ENCODE measurements around the gene GASK1A. TPM values are rescaled to one million over a fixed set of nuclear protein-coding genes. Genes with fewer than 3 reads are reported as not detected.
A peak's percentile ranks its signal among the peaks of the same experiment; 100 is the strongest.

The GASK1A gene
- total RNA-seq, 2 donors from 2014 or later: not detected

GRCh38 chr3:43001094-43001553, 22.0 kb downstream of the GASK1A start:
- no peak for DNase-seq (ENCODE audit: low spot score in 2 of 2)
- no peak for ATAC-seq
- no peak overlapping the region for H3K27ac Mint-ChIP-seq
- peaks cover 0 to 6% of the 10 kb centered on the region in 2 donors for H3K9me3 Mint-ChIP-seq
- H3K36me3 Mint-ChIP-seq: no peaks in the 10 kb centered on the region

GRCh38 chr3:43001556-43002121, 22.5 kb downstream of the GASK1A start:
- H3K9me3 Mint-ChIP-seq: peaks cover 0 to 6% of the 10 kb centered on the region in 2 donors
- DNase-seq (ENCODE audit: low spot score in 2 of 2) (no peak), ATAC-seq (no peak)
- no peak overlapping the region for H3K27ac Mint-ChIP-seq
- H3K36me3 Mint-ChIP-seq: no peaks in the 10 kb centered on the region

- H3K9me3 Mint-ChIP-seq: peaks cover 0 to 6% of the 10 kb centered on the region in 2 donors
- H3K27ac Mint-ChIP-seq: peak overlapping the region in 1 of 2 donors; percentile 44
- ATAC-seq: peak; percentile 26 to 65
- H3K36me3 Mint-ChIP-seq: no peaks in the 10 kb centered on the region
- no peak for DNase-seq (ENCODE audit: low spot score in 2 of 2)
Measured at GRCh38 chr3:43004282-43004681, 25.2 kb downstream of the GASK1A start.

- no peaks in the 10 kb centered on the region for H3K36me3 Mint-ChIP-seq
- peak overlapping the region in 1 of 2 donors; percentile 44 for H3K27ac Mint-ChIP-seq
- no peak for DNase-seq (ENCODE audit: low spot score in 2 of 2)
- ATAC-seq: peak in 1 of 2 donors; percentile 37
- H3K9me3 Mint-ChIP-seq: peaks cover 0 to 6% of the 10 kb centered on the region in 2 donors
Measured at GRCh38 chr3:43005253-43005652, 26.1 kb downstream of the GASK1A start.

GRCh38 chr3:43005981-43006380, 26.9 kb downstream of the GASK1A start:
- no peaks in the 10 kb centered on the region for H3K36me3 Mint-ChIP-seq
- DNase-seq (ENCODE audit: low spot score in 2 of 2) (no peak), ATAC-seq (no peak)
- peaks cover 0 to 10% of the 10 kb centered on the region in 2 donors for H3K9me3 Mint-ChIP-seq
- no peak overlapping the region for H3K27ac Mint-ChIP-seq

- Mint-ChIP-seq H3K36me3 (no peaks in the 10 kb centered on the region), H3K27ac (no peak overlapping the region), H3K9me3 (peaks cover 0 to 10% of the 10 kb centered on the region in 2 donors)
- DNase-seq (ENCODE audit: low spot score in 2 of 2): no peak
- ATAC-seq: no peak
Measured at GRCh38 chr3:43006825-43007224, 27.7 kb downstream of the GASK1A start.

GRCh38 chr3:43009547-43009946, 30.4 kb downstream of the GASK1A start:
- DNase-seq (ENCODE audit: low spot score in 2 of 2) (no peak), ATAC-seq (no peak)
- Mint-ChIP-seq H3K27ac (no peak overlapping the region), H3K9me3 (peaks cover 0 to 9% of the 10 kb centered on the region in 2 donors), H3K36me3 (no peaks in the 10 kb centered on the region)

- Mint-ChIP-seq H3K9me3 (peaks cover 0 to 3% of the 10 kb centered on the region in 2 donors), H3K27ac (no peak overlapping the region), H3K36me3 (no peaks in the 10 kb centered on the region)
- no peak for ATAC-seq
- no peak for DNase-seq (ENCODE audit: low spot score in 2 of 2)
Measured at GRCh38 chr3:43010638-43011037, 31.5 kb downstream of the GASK1A start.

- Mint-ChIP-seq H3K9me3 (peaks cover 0 to 3% of the 10 kb centered on the region in 2 donors), H3K36me3 (no peaks in the 10 kb centered on the region), H3K27ac (no peak overlapping the region)
- no peak for DNase-seq (ENCODE audit: low spot score in 2 of 2)
- ATAC-seq: no peak
Measured at GRCh38 chr3:43011638-43012037, 32.5 kb downstream of the GASK1A start.

GRCh38 chr3:43012174-43012573, 33.1 kb downstream of the GASK1A start:
- DNase-seq (ENCODE audit: low spot score in 2 of 2) (no peak), ATAC-seq (no peak)
- no peaks in the 10 kb centered on the region for H3K36me3 Mint-ChIP-seq
- peaks cover 0 to 3% of the 10 kb centered on the region in 2 donors for H3K9me3 Mint-ChIP-seq
- no peak overlapping the region for H3K27ac Mint-ChIP-seq

- DNase-seq (ENCODE audit: low spot score in 2 of 2) (no peak), ATAC-seq (no peak)
- H3K9me3 Mint-ChIP-seq: peaks cover 0 to 3% of the 10 kb centered on the region in 2 donors
- H3K36me3 Mint-ChIP-seq: no peaks in the 10 kb centered on the region
- no peak overlapping the region for H3K27ac Mint-ChIP-seq
Measured at GRCh38 chr3:43013256-43013655, 34.1 kb downstream of the GASK1A start.

- ATAC-seq: peak in 1 of 2 donors; percentile 30
- Mint-ChIP-seq H3K27ac (no peak overlapping the region), H3K36me3 (no peaks in the 10 kb centered on the region), H3K9me3 (peaks cover 0 to 3% of the 10 kb centered on the region in 2 donors)
- no peak for DNase-seq (ENCODE audit: low spot score in 2 of 2)
Measured at GRCh38 chr3:43013743-43014155, 34.6 kb downstream of the GASK1A start.

GRCh38 chr3:43014241-43014640, 35.1 kb downstream of the GASK1A start:
- no peak overlapping the region for H3K27ac Mint-ChIP-seq
- H3K36me3 Mint-ChIP-seq: no peaks in the 10 kb centered on the region
- no peak for ATAC-seq
- no peak for DNase-seq (ENCODE audit: low spot score in 2 of 2)
- peaks cover 0 to 3% of the 10 kb centered on the region in 2 donors for H3K9me3 Mint-ChIP-seq

GRCh38 chr3:43014956-43015355, 35.8 kb downstream of the GASK1A start:
- Mint-ChIP-seq H3K9me3 (peaks cover 0 to 3% of the 10 kb centered on the region in 2 donors), H3K36me3 (no peaks in the 10 kb centered on the region), H3K27ac (no peak overlapping the region)
- no peak for DNase-seq (ENCODE audit: low spot score in 2 of 2)
- no peak for ATAC-seq

GRCh38 chr3:43015572-43015971, 36.5 kb downstream of the GASK1A start:
- Mint-ChIP-seq H3K27ac (no peak overlapping the region), H3K9me3 (peaks cover 0 to 2% of the 10 kb centered on the region in 2 donors), H3K36me3 (no peaks in the 10 kb centered on the region)
- DNase-seq (ENCODE audit: low spot score in 2 of 2) (no peak), ATAC-seq (peak in 1 of 2 donors; percentile 38)

GRCh38 chr3:43015991-43016865, 37.1 kb downstream of the GASK1A start:
- Mint-ChIP-seq H3K27ac (no peak overlapping the region), H3K9me3 (peaks cover 0 to 1% of the 10 kb centered on the region in 2 donors), H3K36me3 (peaks cover 0 to 3% of the 10 kb centered on the region in 2 donors)
- DNase-seq (ENCODE audit: low spot score in 2 of 2) (no peak), ATAC-seq (peak in 1 of 2 donors; percentile 23)

- no peak overlapping the region for H3K27ac Mint-ChIP-seq
- ATAC-seq (no peak), DNase-seq (ENCODE audit: low spot score in 2 of 2) (no peak)
- peaks cover 0 to 11% of the 10 kb centered on the region in 2 donors for H3K36me3 Mint-ChIP-seq
- H3K9me3 Mint-ChIP-seq: peaks cover 0 to 7% of the 10 kb centered on the region in 2 donors
Measured at GRCh38 chr3:43017004-43017403, 37.9 kb downstream of the GASK1A start.

All from activated naive CD4-positive, alpha-beta T cell treated with anti-CD3 and anti-CD28 coated beads, Interleukin-2, amount 50 U/mL, for 72 hours (primary cell).